Subcutaneous adipose tissue (tissue), 4 donors: ENCODE results near the gene EPB41L3. TPM values are rescaled to one million over a fixed set of nuclear protein-coding genes. Genes with fewer than 3 reads are reported as not detected.

Experiments
- CTCF ChIP-seq: fragments of 450-650 bp; IDR thresholded peaks from one replicate; pipeline ENCODE4 v1.5.1; 2016; ENCODE audit warnings: low read depth, mild to moderate bottlenecking, control low read depth, antibody characterized with exemption, moderate library complexity
- total RNA-seq, 4 donors: library from RNA; depleted of rRNA; stranded (reverse); fragments of >200 nt; gene quantifications; one replicate each; pipeline ENCODE4 v1.1.0, GENCODE V29; 2016

Gene EPB41L3
- total RNA-seq, 4 donors from 2014 or later = 82.1 to 225 (median 164) TPM

DNA sequence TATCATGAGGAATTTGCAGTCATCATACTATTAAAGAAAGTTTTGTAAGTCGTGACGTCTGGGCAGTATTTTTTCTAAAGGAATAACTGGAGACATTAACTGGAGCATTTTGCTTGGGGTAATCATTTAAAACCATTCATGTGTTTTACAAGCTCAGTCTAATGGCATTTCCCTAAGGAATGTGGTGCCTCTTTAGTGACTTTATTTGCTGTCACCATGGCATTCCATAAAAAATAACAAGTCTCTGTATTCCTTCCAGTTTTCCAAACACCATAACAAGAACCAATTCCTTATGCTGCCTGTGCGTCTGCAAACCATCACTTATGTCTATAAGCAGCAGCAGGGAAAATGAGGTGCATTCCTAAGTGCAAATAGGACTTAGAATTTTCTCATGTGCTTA is 82.8 kb downstream of the EPB41L3 start:
- TF ChIP-seq CTCF = no peak

DNA sequence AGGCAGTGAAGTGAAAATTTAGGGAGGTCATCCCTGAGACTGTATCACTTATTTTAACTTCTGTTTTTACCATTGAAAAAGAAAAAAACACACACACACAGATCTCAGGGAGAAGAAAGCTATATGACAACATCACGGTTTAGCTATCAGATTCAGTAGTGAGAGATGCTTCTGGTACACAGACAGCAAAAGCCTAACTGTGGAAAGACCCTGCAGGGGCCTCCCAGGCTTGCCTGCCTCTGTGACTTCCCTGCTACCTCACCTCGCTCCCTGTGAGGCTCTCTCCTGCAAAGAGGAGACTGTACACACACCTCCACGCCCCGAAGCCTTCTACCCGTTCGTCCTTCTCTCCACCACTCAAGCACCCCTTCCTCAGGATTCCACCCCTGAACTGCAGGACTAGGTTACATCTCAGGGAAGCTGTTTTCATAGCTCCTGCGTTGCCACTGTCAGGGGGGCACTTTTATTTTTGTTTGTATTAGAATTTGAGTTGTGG is 86.3 kb downstream of the EPB41L3 start:
- no peak for TF ChIP-seq CTCF

- no peak for TF ChIP-seq CTCF
Observed at GRCh38 chr18:5456577-5457461, 87.0 kb downstream of the EPB41L3 start.

DNA sequence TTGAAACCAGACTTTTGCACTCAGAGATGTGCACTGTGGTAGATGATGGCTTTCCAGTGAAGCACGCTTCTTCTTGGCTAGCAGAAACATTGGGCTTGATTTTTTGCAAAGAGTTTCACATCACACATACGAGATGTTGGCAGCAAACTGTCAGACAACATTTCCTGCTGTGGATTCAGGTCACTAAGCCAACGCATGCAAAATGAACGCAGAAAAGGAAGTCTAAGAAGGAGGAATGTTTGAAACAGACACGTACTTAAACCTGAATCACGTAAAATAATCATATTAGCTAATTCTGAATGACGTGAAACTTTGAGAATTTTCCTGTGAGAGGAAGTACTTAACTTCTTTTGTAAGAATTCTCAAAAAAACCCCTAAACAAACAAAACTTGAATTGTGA is 88.1 kb downstream of the EPB41L3 start:
- TF ChIP-seq CTCF = no peak

GRCh38 chr18:5452943-5453443 is 90.8 kb downstream of the EPB41L3 start:
- TF ChIP-seq CTCF = no peak

GRCh38 chr18:5451871-5452270 is 91.9 kb downstream of the EPB41L3 start:
- no peak for TF ChIP-seq CTCF

GRCh38 chr18:5451150-5451549 is 92.6 kb downstream of the EPB41L3 start:
- no peak for TF ChIP-seq CTCF
